BLaER1 treated with 17β-estradiol and CSF1 and Interleukin-3, amounts not matched to agents 10 nM and 100 nM (cell line): Measurements from ENCODE around the gene PCSK6.

Experiments used
- H3K27ac ChIP-seq, 11 experiments: shearing (Covaris generic); formaldehyde crosslinking; 2 replicates each; pipeline ENCODE4 v1.8.1; 2022
- H3K27me3 ChIP-seq, 11 experiments: shearing (Covaris generic); formaldehyde crosslinking; 2 replicates each; pipeline ENCODE4 v1.8.1; 2022
- H3K36me3 ChIP-seq, 11 experiments: shearing (Covaris generic); formaldehyde crosslinking; 2 replicates each; pipeline ENCODE4 v1.8.1; 2022
- H3K4me1 ChIP-seq, 10 experiments: shearing (Covaris generic); formaldehyde crosslinking; 2 replicates each; pipeline ENCODE4 v1.8.1; 2022
- H3K4me2 ChIP-seq, 11 experiments: shearing (Covaris generic); formaldehyde crosslinking; 2 replicates each; pipeline ENCODE4 v1.8.1; 2022
- H3K4me3 ChIP-seq, 10 experiments: shearing (Covaris generic); formaldehyde crosslinking; 2 replicates each; pipeline ENCODE4 v1.8.1; 2022
- H3K9ac ChIP-seq, 11 experiments: shearing (Covaris generic); formaldehyde crosslinking; 2 replicates each; pipeline ENCODE4 v1.8.1; 2022
- H3K9me3 ChIP-seq, 11 experiments: shearing (Covaris generic); formaldehyde crosslinking; replicated peaks in 1 of 11; 2 replicates each; pipeline ENCODE4 v1.8.1; 2022
- H4K20me1 ChIP-seq, 11 experiments: shearing (Covaris generic); formaldehyde crosslinking; 2 replicates each; pipeline ENCODE4 v1.8.1; 2022
- Cebpa-rat ChIP-seq, 11 experiments: shearing (Covaris generic); IDR thresholded peaks; 2 replicates each; pipeline ENCODE4 v1.8.1; 2022

Gene PCSK6

GRCh38 chr15:101441696-101442095 lies 47.8 kb downstream of the PCSK6 start:
- no peak for TF ChIP-seq Cebpa-rat (IDR thresholded peaks at IDR 0.05)
- peaks cover 24 to 46% (median 35%) of the 10 kb centered on the region in 11 experiments for H3K9me3 ChIP-seq
- H3K9ac ChIP-seq, result peak overlapping the region in 2 of 11 experiments; percentile 9 to 15; a peak in 1 of 22 replicates
- H3K27ac ChIP-seq, result peak overlapping the region in 2 of 11 experiments; percentile 12 to 28; a peak in 2 of 22 replicates
- H3K27me3 ChIP-seq, result no peaks in the 10 kb centered on the region
- H3K4me1 ChIP-seq, result peaks cover 37 to 57% (median 43%) of the 10 kb centered on the region in 10 experiments
- H3K36me3 ChIP-seq, result 0 out of 22 replicates have a peak, but pooled peaks cover 0 to 11% (median 0%) of the 10 kb centered on the region in 11 experiments
- H3K4me3 ChIP-seq, result no peak overlapping the region
- H4K20me1 ChIP-seq, result no peaks in the 10 kb centered on the region
- peak overlapping the region; percentile 51 to 79 (median 67) for H3K4me2 ChIP-seq

GRCh38 chr15:101440846-101441590 lies 48.5 kb downstream of the PCSK6 start:
- H3K4me1 ChIP-seq, result peaks cover 30 to 50% (median 36%) of the 10 kb centered on the region in 10 experiments
- TF ChIP-seq Cebpa-rat (IDR thresholded peaks at IDR 0.05), result no peak
- peak overlapping the region; percentile 51 to 79 (median 67) for H3K4me2 ChIP-seq
- no peak overlapping the region for H3K4me3 ChIP-seq
- no peaks in the 10 kb centered on the region for H3K27me3 ChIP-seq
- no peaks in the 10 kb centered on the region for H4K20me1 ChIP-seq
- H3K27ac ChIP-seq, result peak overlapping the region in 1 of 11 experiments; percentile 28; a peak in 1 of 22 replicates
- 0 out of 22 replicates have a peak, but pooled peaks cover 0 to 11% (median 0%) of the 10 kb centered on the region in 11 experiments for H3K36me3 ChIP-seq
- peaks cover 24 to 46% (median 35%) of the 10 kb centered on the region in 11 experiments for H3K9me3 ChIP-seq
- H3K9ac ChIP-seq, result 0 out of 22 replicates have a peak overlapping the region, but pooled peaks of 1 of the 11 experiments have one; percentile 9

- H3K27ac ChIP-seq, result no peak overlapping the region
- H3K9ac ChIP-seq, result no peak overlapping the region
- H4K20me1 ChIP-seq, result no peaks in the 10 kb centered on the region
- peak overlapping the region in 3 of 11 experiments; percentile 7 to 39 (median 37); a peak in 4 of 22 replicates for H3K4me2 ChIP-seq
- H3K4me3 ChIP-seq, result no peak overlapping the region
- peaks cover 18 to 39% (median 27%) of the 10 kb centered on the region in 11 experiments for H3K9me3 ChIP-seq
- H3K36me3 ChIP-seq, result 0 out of 22 replicates have a peak, but pooled peaks cover 0 to 10% (median 0%) of the 10 kb centered on the region in 11 experiments
- TF ChIP-seq Cebpa-rat (IDR thresholded peaks at IDR 0.05), result no peak
- H3K27me3 ChIP-seq, result no peaks in the 10 kb centered on the region
- H3K4me1 ChIP-seq, result peaks cover 19 to 40% (median 25%) of the 10 kb centered on the region in 10 experiments
Measured at GRCh38 chr15:101439920-101440319, 49.6 kb downstream of the PCSK6 start.

GRCh38 chr15:101439285-101439919 lies 50.1 kb downstream of the PCSK6 start:
- TF ChIP-seq Cebpa-rat (IDR thresholded peaks at IDR 0.05), result no peak
- Histone ChIP-seq H3K4me3 (no peak overlapping the region), H3K4me2 (peak overlapping the region in 5 of 11 experiments; percentile 7 to 39 (median 37); a peak in 9 of 22 replicates), H3K4me1 (peaks cover 14 to 40% (median 22%) of the 10 kb centered on the region in 10 experiments), H3K27me3 (no peaks in the 10 kb centered on the region), H3K27ac (0 out of 22 replicates have a peak overlapping the region, but pooled peaks of 1 of the 11 experiments have one; percentile 6), H4K20me1 (no peaks in the 10 kb centered on the region), H3K36me3 (0 out of 22 replicates have a peak, but pooled peaks cover 0 to 5% (median 0%) of the 10 kb centered on the region in 11 experiments), H3K9ac (no peak overlapping the region), H3K9me3 (peaks cover 13 to 33% (median 22%) of the 10 kb centered on the region in 11 experiments; a peak in 21 of 22 replicates)

GRCh38 chr15:101438482-101439284 lies 50.8 kb downstream of the PCSK6 start:
- Histone ChIP-seq H3K27me3 (no peaks in the 10 kb centered on the region), H3K36me3 (no peaks in the 10 kb centered on the region), H3K9ac (no peak overlapping the region), H3K4me2 (peak overlapping the region in 7 of 11 experiments; percentile 6 to 52 (median 39); a peak in 11 of 22 replicates), H3K27ac (peak overlapping the region in 1 of 11 experiments; percentile 6; a peak in 1 of 22 replicates), H4K20me1 (no peaks in the 10 kb centered on the region), H3K9me3 (peaks cover 7 to 26% (median 15%) of the 10 kb centered on the region in 11 experiments; a peak in 20 of 22 replicates), H3K4me1 (peaks cover 11 to 40% (median 22%) of the 10 kb centered on the region in 10 experiments), H3K4me3 (no peak overlapping the region)
- TF ChIP-seq Cebpa-rat (IDR thresholded peaks at IDR 0.05), result no peak

GRCh38 chr15:101437618-101438481 lies 51.7 kb downstream of the PCSK6 start:
- 0 out of 22 replicates have a peak overlapping the region, but pooled peaks of 1 of the 11 experiments have one; percentile 11 for H3K27ac ChIP-seq
- no peaks in the 10 kb centered on the region for H3K27me3 ChIP-seq
- H3K36me3 ChIP-seq, result no peaks in the 10 kb centered on the region

GRCh38 chr15:101437209-101437608 lies 52.3 kb downstream of the PCSK6 start:
- no peak overlapping the region for H3K27ac ChIP-seq
- H3K4me2 ChIP-seq, result peak overlapping the region in 2 of 11 experiments; percentile 38 to 39; a peak in 2 of 22 replicates
- H3K36me3 ChIP-seq, result no peaks in the 10 kb centered on the region
- H3K27me3 ChIP-seq, result no peaks in the 10 kb centered on the region
- no peak overlapping the region for H3K4me3 ChIP-seq
- peaks cover 7 to 25% (median 15%) of the 10 kb centered on the region in 11 experiments; a peak in 19 of 22 replicates for H3K9me3 ChIP-seq
- peaks cover 11 to 39% (median 21%) of the 10 kb centered on the region in 10 experiments for H3K4me1 ChIP-seq
- no peak overlapping the region for H3K9ac ChIP-seq
- no peak for TF ChIP-seq Cebpa-rat (IDR thresholded peaks at IDR 0.05)
- no peaks in the 10 kb centered on the region for H4K20me1 ChIP-seq

More at GRCh38 chr15:101437618-101438481, 51.7 kb downstream of the PCSK6 start:
- Histone ChIP-seq H4K20me1 (no peaks in the 10 kb centered on the region), H3K4me2 (peak overlapping the region in 8 of 11 experiments; percentile 24 to 52 (median 38); a peak in 13 of 22 replicates), H3K9me3 (peaks cover 7 to 25% (median 15%) of the 10 kb centered on the region in 11 experiments; a peak in 19 of 22 replicates), H3K4me3 (no peak overlapping the region), H3K9ac (no peak overlapping the region), H3K4me1 (peaks cover 11 to 40% (median 22%) of the 10 kb centered on the region in 10 experiments)
- no peak for TF ChIP-seq Cebpa-rat (IDR thresholded peaks at IDR 0.05)
